Activated CD4-positive, alpha-beta memory T cell treated with anti-CD3 and anti-CD28 coated beads, Interleukin-2, amount 10 ng/mL, durations not matched to agents 7 days and 5 days (primary cell): ENCODE measurements around the gene PPP1R27. TPM values are rescaled to one million over a fixed set of nuclear protein-coding genes. Genes with fewer than 3 reads are reported as not detected.

Experiments used
- CTCF ChIA-PET: fragments of 350-600 bp; sonication (Branson Sonifier 250); formaldehyde crosslinking; loops from one replicate; lab custom pipeline; 2021; ENCODE audit warnings: antibody characterized with exemption, inconsistent platforms; lab: Charles Lee
- POLR2A ChIA-PET: fragments of 350-600 bp; sonication (Branson Sonifier 250); formaldehyde crosslinking; loops from one replicate; lab custom pipeline; 2021; ENCODE audit warnings: antibody characterized with exemption; lab: Charles Lee
- DNase-seq: peaks from one replicate; pipeline ENCODE4 v3.0.0-alpha.2; 2020
- H3K27ac Mint-ChIP-seq: one replicate; pipeline ENCODE4 v1.8.0; 2021; ENCODE audit warnings: mild to moderate bottlenecking, mixed read lengths
- H3K27me3 Mint-ChIP-seq: one replicate; pipeline ENCODE4 v1.8.0; 2021; ENCODE audit warnings: mixed read lengths
- H3K36me3 Mint-ChIP-seq: one replicate; pipeline ENCODE4 v1.8.0; 2021; ENCODE audit warnings: low read depth, mixed read lengths
- H3K4me1 Mint-ChIP-seq: one replicate; pipeline ENCODE4 v1.8.0; 2021; ENCODE audit warnings: mixed read lengths
- H3K4me3 Mint-ChIP-seq: one replicate; pipeline ENCODE4 v1.8.0; 2021; ENCODE audit warnings: mild to moderate bottlenecking, mixed read lengths
- H3K9me3 Mint-ChIP-seq: one replicate; pipeline ENCODE4 v1.8.0; 2021; ENCODE audit warnings: mixed read lengths
- total RNA-seq, 2 experiments: library from RNA; stranded (reverse); gene quantifications; one replicate each; pipeline ENCODE4 v1.2.3, GENCODE V29; 2021

The PPP1R27 gene
- not detected for total RNA-seq

- DNase-seq: no peak
- no peaks in the 10 kb centered on the region for H3K27me3 Mint-ChIP-seq
- ChIA-PET CTCF (interaction anchor here (1.9 kb wide), 1 partner anchor 25 kb away, joined by 5 read pairs; no protein-coding TSS in a partner anchor), POLR2A (interaction anchor here (0.9 to 4.9 kb wide), 6 partner anchors 8 to 132 kb away, joined by 3 to 41 read pairs (median 15); partner anchors contain the start of genes ARHGDIA, MRPL12 and P4HB)
- peaks cover 2% of the 10 kb centered on the region for H3K36me3 Mint-ChIP-seq
- peak within 1 kb of the TSS; percentile 75 for H3K4me3 Mint-ChIP-seq
- H3K9me3 Mint-ChIP-seq: no peaks in the 10 kb centered on the region
- peaks cover 27% of the 10 kb centered on the region for H3K4me1 Mint-ChIP-seq
- peak within 1 kb of the TSS; percentile 70 for H3K27ac Mint-ChIP-seq
Measured at GRCh38 chr17:81834831-81835267, at the start of gene PPP1R27. Gene PPP1R27 (minus strand): TSS chr17:81835050. CDS start chr17:81834953, 97 bp downstream.

- no peaks in the 10 kb centered on the region for H3K9me3 Mint-ChIP-seq
- no peak for DNase-seq
- ChIA-PET CTCF (interaction anchor here (1.0 to 1.3 kb wide), 3 partner anchors 12 to 15 kb away, joined by 3 to 4 read pairs (median 3); no protein-coding TSS in a partner anchor), POLR2A (interaction anchor here (1.0 to 12.3 kb wide), 4 partner anchors 12 to 412 kb away, joined by 3 to 140 read pairs (median 5); partner anchors contain the start of gene ARHGDIA)
- H3K36me3 Mint-ChIP-seq: peaks cover 59% of the 10 kb centered on the region
- peaks cover 25% of the 10 kb centered on the region for H3K4me1 Mint-ChIP-seq
- no peak overlapping the region for H3K4me3 Mint-ChIP-seq
- H3K27ac Mint-ChIP-seq: no peak overlapping the region
- no peaks in the 10 kb centered on the region for H3K27me3 Mint-ChIP-seq
Measured at GRCh38 chr17:81884520-81884919, 49.7 kb upstream of the PPP1R27 start.

GRCh38 chr17:81879121-81879520 lies 44.3 kb upstream of the PPP1R27 start:
- ChIA-PET POLR2A (interaction anchor here (0.9 to 3.0 kb wide), 5 partner anchors 8 to 12 kb away, joined by 3 to 16 read pairs (median 3); partner anchors contain the start of genes ALYREF and ARHGDIA), CTCF (interaction anchor here (1.5 kb wide), 1 partner anchor 227 kb away, joined by 3 read pairs; no protein-coding TSS in a partner anchor)
- no peak for DNase-seq
- H3K27me3 Mint-ChIP-seq: no peaks in the 10 kb centered on the region
- H3K9me3 Mint-ChIP-seq: no peaks in the 10 kb centered on the region
- H3K4me1 Mint-ChIP-seq: no peaks in the 10 kb centered on the region
- H3K36me3 Mint-ChIP-seq: peaks cover 39% of the 10 kb centered on the region
- H3K27ac Mint-ChIP-seq: no peak overlapping the region
- no peak overlapping the region for H3K4me3 Mint-ChIP-seq

DNA sequence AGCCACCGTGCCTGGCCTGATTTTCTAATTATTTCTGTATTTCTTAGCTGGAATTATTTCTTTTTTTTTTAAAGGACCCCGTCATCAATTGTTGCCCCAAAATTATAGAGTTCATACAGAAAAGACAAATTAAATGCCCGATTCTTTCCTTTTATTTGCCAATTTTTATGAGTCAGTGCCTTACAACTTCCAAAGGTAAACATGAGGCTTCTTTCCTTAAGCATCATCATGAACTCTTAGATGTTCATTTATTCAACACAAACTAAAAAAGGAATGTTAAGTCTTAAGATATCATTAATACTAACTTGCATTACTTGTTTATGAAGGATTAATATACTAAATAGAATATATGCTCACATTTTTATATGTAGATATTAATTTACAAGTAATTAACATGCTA lies 43.4 kb upstream of the PPP1R27 start:
- H3K9me3 Mint-ChIP-seq: no peaks in the 10 kb centered on the region
- peaks cover 6% of the 10 kb centered on the region for H3K4me1 Mint-ChIP-seq
- no peak overlapping the region for H3K27ac Mint-ChIP-seq
- CTCF ChIA-PET: no interaction called here
- POLR2A ChIA-PET: no interaction called here
- H3K4me3 Mint-ChIP-seq: no peak overlapping the region
- DNase-seq: no peak
- H3K27me3 Mint-ChIP-seq: no peaks in the 10 kb centered on the region
- peaks cover 38% of the 10 kb centered on the region for H3K36me3 Mint-ChIP-seq

GRCh38 chr17:81877569-81877968 lies 42.7 kb upstream of the PPP1R27 start:
- ChIA-PET POLR2A (interaction anchor here (2.1 kb wide), 1 partner anchor 15 kb away, joined by 6 read pairs; no protein-coding TSS in a partner anchor), CTCF (no interaction called here)
- no peaks in the 10 kb centered on the region for H3K9me3 Mint-ChIP-seq
- peaks cover 40% of the 10 kb centered on the region for H3K36me3 Mint-ChIP-seq
- H3K4me3 Mint-ChIP-seq: no peak overlapping the region
- no peak for DNase-seq
- H3K27ac Mint-ChIP-seq: no peak overlapping the region
- H3K4me1 Mint-ChIP-seq: peaks cover 13% of the 10 kb centered on the region
- H3K27me3 Mint-ChIP-seq: no peaks in the 10 kb centered on the region

GRCh38 chr17:81871387-81872230 lies 36.8 kb upstream of the PPP1R27 start:
- ChIA-PET CTCF (interaction anchor here (1.0 kb wide), 1 partner anchor 12 kb away, joined by 3 read pairs; no protein-coding TSS in a partner anchor), POLR2A (interaction anchor here (0.7 to 7.0 kb wide), 19 partner anchors 9 to 188 kb away, joined by 3 to 140 read pairs (median 7); partner anchors contain the start of genes ALYREF, ANAPC11, ARL16 and CENPX)
- Mint-ChIP-seq H3K4me3 (peak overlapping the region; percentile 74), H3K27ac (peak overlapping the region; percentile 82), H3K27me3 (no peaks in the 10 kb centered on the region), H3K36me3 (peaks cover 38% of the 10 kb centered on the region), H3K4me1 (peaks cover 45% of the 10 kb centered on the region), H3K9me3 (no peaks in the 10 kb centered on the region)
- peak; percentile 95 for DNase-seq

DNA sequence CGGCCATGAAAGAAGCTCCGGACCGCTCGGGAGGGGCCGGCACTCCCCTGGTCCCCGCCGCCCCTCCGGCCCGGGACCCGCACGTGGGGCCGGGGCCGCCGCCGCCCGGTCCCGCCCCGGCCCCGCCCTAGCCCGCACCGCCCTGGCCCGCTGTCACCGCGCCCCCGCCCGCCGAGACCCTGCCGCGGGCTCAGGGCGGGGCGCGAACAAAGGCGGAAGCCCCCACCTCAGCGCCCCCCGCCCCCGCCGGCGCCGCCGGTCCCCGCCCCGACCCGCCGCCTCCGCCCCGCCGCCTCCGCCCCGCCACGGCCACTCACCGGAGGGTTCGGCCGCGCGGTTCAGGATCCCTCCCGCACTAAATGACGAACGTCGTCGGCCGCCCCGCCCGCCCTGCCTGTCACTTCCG lies 36.1 kb upstream of the PPP1R27 start, which contains the start of gene ARHGDIA:
ARHGDIA (minus strand) TSS at position 357 of the 406 bp plus-strand sequence. CDS start 1,407 bp downstream, outside the sequence.
- Mint-ChIP-seq H3K9me3 (no peaks in the 10 kb centered on the region), H3K27ac (peak within 1 kb of the TSS; percentile 85), H3K4me1 (peaks cover 47% of the 10 kb centered on the region), H3K27me3 (no peaks in the 10 kb centered on the region), H3K36me3 (peaks cover 43% of the 10 kb centered on the region), H3K4me3 (peak within 1 kb of the TSS; percentile 77)
- POLR2A ChIA-PET: interaction anchor here (1.0 to 7.0 kb wide), 21 partner anchors 9 to 586 kb away, joined by 3 to 140 read pairs (median 6); partner anchors contain the start of genes ALYREF, ANAPC11, ARL16 and CENPX
- CTCF ChIA-PET: interaction anchor here (1.0 kb wide), 1 partner anchor 11 kb away, joined by 3 read pairs; no protein-coding TSS in a partner anchor
- DNase-seq: no peak

- peaks cover 51% of the 10 kb centered on the region for H3K4me1 Mint-ChIP-seq
- H3K27ac Mint-ChIP-seq: peak overlapping the region; percentile 85
- peak; percentile 66 for DNase-seq
- H3K9me3 Mint-ChIP-seq: no peaks in the 10 kb centered on the region
- H3K4me3 Mint-ChIP-seq: peak overlapping the region; percentile 77
- CTCF ChIA-PET: interaction anchor here (0.7 to 2.0 kb wide), 8 partner anchors 11 to 167 kb away, joined by 3 to 6 read pairs (median 3); partner anchors contain the start of genes CENPX, DCXR and LRRC45
- no peaks in the 10 kb centered on the region for H3K27me3 Mint-ChIP-seq
- POLR2A ChIA-PET: interaction anchor here (0.6 to 7.0 kb wide), 31 partner anchors 10 to 776 kb away, joined by 3 to 140 read pairs (median 5); partner anchors contain the start of genes ALYREF, ANAPC11, ARL16 and ASPSCR1
- peaks cover 46% of the 10 kb centered on the region for H3K36me3 Mint-ChIP-seq
Measured at GRCh38 chr17:81870131-81870980, 35.5 kb upstream of the PPP1R27 start.

DNA sequence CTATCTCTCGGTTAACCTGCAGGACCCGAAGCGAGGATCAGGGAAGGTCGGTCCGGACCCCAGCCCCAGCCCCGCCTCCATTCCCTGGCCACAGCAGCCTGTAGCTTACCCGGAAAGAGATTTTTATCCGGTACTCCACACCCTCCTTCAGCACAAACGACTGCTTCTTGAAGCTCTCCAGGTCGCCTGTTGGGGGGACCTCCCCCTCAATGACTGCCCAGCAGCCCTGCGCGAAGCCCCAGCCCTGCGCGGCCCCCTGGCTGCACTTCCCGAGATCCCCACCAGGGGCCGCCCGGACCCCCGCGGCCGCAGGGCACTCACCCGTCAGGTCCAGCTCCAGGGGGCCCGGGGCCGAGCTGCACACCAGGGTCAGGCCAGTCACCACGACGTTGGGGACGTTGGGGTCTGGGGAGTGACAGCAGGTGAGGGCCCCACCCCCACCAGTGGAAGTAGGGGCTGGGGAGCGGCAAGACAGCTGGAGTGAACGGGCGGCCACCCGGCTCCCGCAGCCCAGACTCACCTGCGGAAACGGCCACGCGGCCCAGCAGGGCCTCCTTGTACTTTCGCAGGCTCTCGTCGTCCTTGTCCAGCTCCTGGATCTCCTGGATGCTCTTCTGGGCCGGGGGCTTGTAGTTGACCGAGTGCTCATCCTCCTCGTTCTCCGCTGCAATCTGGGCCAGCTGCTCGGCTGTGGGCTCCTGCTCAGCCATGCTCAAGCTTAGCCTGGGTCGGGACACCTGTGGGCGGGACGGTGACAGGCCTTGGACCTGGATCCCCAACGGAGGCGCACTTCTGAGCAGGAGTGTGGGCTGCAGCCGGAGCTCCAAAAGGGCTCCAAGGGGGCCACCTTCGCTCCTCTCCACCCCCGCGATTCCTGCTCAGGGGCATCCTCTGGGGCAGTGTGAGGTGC lies 34.6 kb upstream of the PPP1R27 start:
- peak; percentile 47 for DNase-seq
- Mint-ChIP-seq H3K9me3 (no peaks in the 10 kb centered on the region), H3K27ac (peak overlapping the region; percentile 85), H3K27me3 (no peaks in the 10 kb centered on the region), H3K4me3 (peak overlapping the region; percentile 77), H3K4me1 (peaks cover 51% of the 10 kb centered on the region), H3K36me3 (peaks cover 46% of the 10 kb centered on the region)
- ChIA-PET POLR2A (interaction anchor here (0.8 to 7.0 kb wide), 26 partner anchors 9 to 775 kb away, joined by 3 to 140 read pairs (median 6); partner anchors contain the start of genes ALYREF, ANAPC11, ARL16 and ASPSCR1), CTCF (interaction anchor here (0.7 to 2.0 kb wide), 8 partner anchors 14 to 617 kb away, joined by 3 to 6 read pairs (median 3); partner anchors contain the start of genes CENPX, DCXR and LRRC45)

DNA sequence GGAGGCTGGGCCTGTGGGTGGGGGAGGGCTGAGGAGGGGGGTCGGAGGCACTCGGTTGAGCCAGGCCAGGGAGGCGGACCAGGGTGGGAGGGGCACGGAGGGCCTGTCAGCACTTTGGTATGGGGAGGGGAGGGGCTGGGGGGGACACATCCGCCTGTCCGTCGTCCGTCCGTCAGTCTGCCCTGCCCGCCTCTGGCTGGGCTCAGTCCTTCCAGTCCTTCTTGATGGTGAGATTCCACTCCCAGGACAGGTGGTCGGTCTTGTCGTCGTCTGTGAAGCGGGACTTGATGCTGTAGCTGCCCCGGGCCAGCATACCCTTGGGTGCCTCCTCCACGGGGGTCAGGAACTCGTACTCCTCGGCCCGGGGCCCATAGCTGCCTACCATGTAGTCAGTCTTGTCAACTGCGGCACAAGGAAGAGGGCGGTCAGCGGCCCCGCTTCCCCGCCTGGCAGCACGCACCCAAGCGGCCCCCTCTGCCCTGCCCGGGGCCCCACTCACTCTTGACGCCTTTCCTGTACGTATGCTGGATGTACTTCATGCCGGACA lies 33.9 kb upstream of the PPP1R27 start:
- ChIA-PET POLR2A (interaction anchor here (1.2 to 7.0 kb wide), 10 partner anchors 8 to 202 kb away, joined by 4 to 140 read pairs (median 25); partner anchors contain the start of genes ALYREF, ANAPC11, ARL16 and CCDC137), CTCF (interaction anchor here (1.6 to 2.0 kb wide), 2 partner anchors 55 to 58 kb away, joined by 5 to 6 read pairs; no protein-coding TSS in a partner anchor)

More for the DNA sequence above, 33.9 kb upstream of the PPP1R27 start:
- Mint-ChIP-seq H3K36me3 (peaks cover 48% of the 10 kb centered on the region), H3K27me3 (no peaks in the 10 kb centered on the region), H3K4me3 (peak overlapping the region; percentile 77), H3K4me1 (peaks cover 50% of the 10 kb centered on the region), H3K27ac (peak overlapping the region; percentile 85), H3K9me3 (no peaks in the 10 kb centered on the region)
- no peak for DNase-seq
